Peyer's patch (tissue), 4 donors: ENCODE measurements around the gene ZBED6. TPM values are rescaled to one million over a fixed set of nuclear protein-coding genes. Genes with fewer than 3 reads are reported as not detected.
"Not testable (repeated sequence)": the region's sequence is repeated elsewhere in the genome, so short reads cannot be mapped to it uniquely, and the experiment has no call there.

Experiments
- DNase-seq, 3 donors: peaks; one replicate each; pipeline ENCODE4 v3.0.0-alpha.2; 2017 to 2019
- H3K27ac ChIP-seq, 4 donors: fragments of 200-600 bp; sonication (generic); one replicate each; pipeline ENCODE4 v1.5.1; 2016 to 2019
- H3K27me3 ChIP-seq, 2 donors: fragments of 200-600 bp; sonication (generic); one replicate each; pipeline ENCODE4 v1.5.1; 2019
- H3K36me3 ChIP-seq, 3 donors: fragments of 200-600 bp; sonication (generic); one replicate each; pipeline ENCODE4 v1.5.1; 2016 to 2019
- H3K4me1 ChIP-seq, 4 donors: fragments of 200-600 bp; sonication (generic); one replicate each; pipeline ENCODE4 v1.5.1; 2016 to 2019
- H3K4me3 ChIP-seq, 4 donors: fragments of 200-600 bp; sonication (generic); 1 replicate in 3 of 4; 2 replicates in 1 of 4; pipeline ENCODE4 v1.5.1; 2016 to 2019; ENCODE audit warnings: mild to moderate bottlenecking in 1 of 4
- H3K9me3 ChIP-seq, 4 donors: fragments of 200-600 bp; sonication (generic); one replicate each; pipeline ENCODE4 v1.5.1; 2016 to 2019; ENCODE audit warnings: mild to moderate bottlenecking in 1 of 4
- CTCF ChIP-seq, 6 experiments: fragments of 450-650 bp in 4 of 6; fragments of 200-600 bp in 2 of 6; sonication (generic) in 1 of 6; IDR thresholded peaks; one replicate each; pipeline ENCODE4 v1.5.1; 2017 to 2019; ENCODE audit warnings: antibody characterized with exemption in 6 of 6, mild to moderate bottlenecking in 3 of 6, moderate library complexity in 1 of 6
- POLR2A ChIP-seq, 2 donors: fragments of 450-650 bp; IDR thresholded peaks; one replicate each; pipeline ENCODE4 v1.5.1; 2017; ENCODE audit warnings: antibody characterized with exemption in 2 of 2, mild to moderate bottlenecking in 2 of 2, moderate library complexity in 2 of 2
- total RNA-seq, 4 donors: library from RNA; depleted of rRNA; stranded (reverse); fragments of >200 nt; gene quantifications; one replicate each; pipeline ENCODE4 v1.1.0, GENCODE V29; 2016

The ZBED6 gene
- total RNA-seq, 4 donors from 2014 or later, result 30.1 to 45.2 (median 38.2) TPM

- Histone ChIP-seq H3K36me3 (peaks cover 0 to 74% (median 0%) of the 10 kb centered on the region in 3 donors), H3K9me3 (no peaks in the 10 kb centered on the region), H3K27ac (peak overlapping the region in 2 of 4 donors; percentile 0 to 6), H3K27me3 (no peaks in the 10 kb centered on the region), H3K4me1 (no peaks in the 10 kb centered on the region), H3K4me3 (no peak overlapping the region)
- TF ChIP-seq POLR2A (IDR thresholded peaks at IDR 0.05) (no peak), CTCF (IDR thresholded peaks at IDR 0.05) (no peak)
- no peak for DNase-seq
Measured at GRCh38 chr1:203828503-203828902, 33.1 kb downstream of the ZBED6 start.

DNA sequence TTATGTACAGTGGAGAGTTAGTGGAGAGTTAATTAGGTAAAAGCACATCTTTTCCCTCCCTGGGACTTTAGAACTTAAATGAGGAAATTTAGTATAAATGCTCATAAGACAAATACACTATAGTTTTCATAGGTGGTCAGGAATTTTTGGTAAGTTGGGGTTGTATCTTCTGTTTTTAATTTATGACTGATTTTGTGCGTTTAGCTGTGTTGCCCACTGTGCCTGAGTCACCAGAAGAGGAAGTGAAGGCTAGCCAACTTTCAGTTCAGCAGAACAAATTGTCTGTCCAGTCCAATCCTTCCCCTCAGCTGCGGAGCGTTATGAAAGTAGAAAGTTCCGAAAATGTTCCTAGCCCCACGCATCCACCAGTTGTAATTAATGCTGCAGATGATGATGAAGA lies 33.8 kb downstream of the ZBED6 start:
- DNase-seq, H3K4me3 ChIP-seq, H3K4me1 ChIP-seq, H3K9me3 ChIP-seq, H3K27me3 ChIP-seq: not testable (repeated sequence)
- H3K36me3 ChIP-seq, result peaks cover 0 to 77% (median 0%) of the 10 kb centered on the region in 3 donors
- H3K27ac ChIP-seq, result peak overlapping the region in 3 of 4 donors; percentile 0 to 27 (median 0)

- no peak for DNase-seq
- Histone ChIP-seq H3K9me3 (no peaks in the 10 kb centered on the region), H3K27ac (no peak overlapping the region), H3K27me3 (no peaks in the 10 kb centered on the region), H3K36me3 (peaks cover 0 to 100% (median 2%) of the 10 kb centered on the region in 3 donors), H3K4me1 (no peaks in the 10 kb centered on the region), H3K4me3 (no peak overlapping the region)
- no peak for TF ChIP-seq CTCF (IDR thresholded peaks at IDR 0.05)
- no peak for TF ChIP-seq POLR2A (IDR thresholded peaks at IDR 0.05)
Measured at GRCh38 chr1:203835476-203835875, 40.1 kb downstream of the ZBED6 start.

DNA sequence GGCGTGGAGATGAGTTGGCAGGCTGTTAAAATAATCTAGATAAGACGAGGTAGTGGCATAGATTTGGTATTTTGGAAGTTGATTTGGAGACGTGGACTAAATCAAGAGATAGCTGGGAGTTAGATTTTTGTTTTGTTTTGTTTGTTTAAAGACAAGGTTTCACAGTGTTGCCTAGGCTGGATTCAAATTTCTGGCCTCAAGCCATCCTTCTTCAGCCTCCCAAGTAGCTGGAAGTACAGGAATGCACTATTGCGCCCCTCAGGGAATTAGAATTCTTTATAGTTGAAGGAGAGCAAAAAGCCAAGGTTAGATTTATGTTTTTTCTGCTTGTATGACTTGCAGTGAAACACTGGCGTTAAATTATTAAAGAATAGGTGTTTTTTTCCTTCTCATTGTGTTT lies 43.7 kb downstream of the ZBED6 start:
- Histone ChIP-seq H3K9me3 (no peaks in the 10 kb centered on the region), H3K27ac (no peak overlapping the region), H3K4me1 (no peaks in the 10 kb centered on the region), H3K4me3 (no peak overlapping the region), H3K27me3 (no peaks in the 10 kb centered on the region), H3K36me3 (peaks cover 0 to 98% (median 2%) of the 10 kb centered on the region in 3 donors)
- TF ChIP-seq CTCF (IDR thresholded peaks at IDR 0.05) (no peak), POLR2A (IDR thresholded peaks at IDR 0.05) (no peak)
- no peak for DNase-seq

DNA sequence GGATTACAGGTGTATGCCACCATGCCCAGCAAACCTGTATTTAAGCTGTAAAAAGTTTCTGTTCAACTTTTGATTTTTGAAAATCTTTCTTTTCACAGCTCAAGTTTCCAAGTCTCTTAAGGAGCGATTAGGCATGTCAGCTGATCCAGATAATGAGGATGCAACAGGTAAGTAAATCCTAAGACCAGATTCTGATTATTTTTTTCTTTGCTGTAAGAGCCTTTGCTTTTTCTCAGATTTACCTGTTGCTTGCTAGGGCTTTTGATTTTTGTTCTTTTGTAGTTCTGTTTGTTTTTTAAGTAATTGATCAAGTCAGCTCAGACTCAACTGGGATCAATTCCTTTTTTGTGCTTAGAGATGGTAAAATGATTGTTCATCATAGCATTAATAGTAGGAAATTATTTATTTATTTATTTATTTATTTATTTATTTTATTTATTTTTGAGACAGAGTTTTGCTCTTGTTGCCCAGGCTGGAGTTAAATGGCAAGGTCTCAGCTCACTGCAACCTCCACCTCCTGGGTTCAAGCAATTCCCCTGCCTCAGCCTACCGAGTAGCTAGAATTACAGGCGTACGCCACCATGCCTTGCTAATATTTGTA lies 44.9 kb downstream of the ZBED6 start:
- no peak for DNase-seq
- TF ChIP-seq CTCF (IDR thresholded peaks at IDR 0.05) (no peak), POLR2A (IDR thresholded peaks at IDR 0.05) (no peak)
- no peak overlapping the region for H3K4me3 ChIP-seq
- no peak overlapping the region for H3K27ac ChIP-seq
- peaks cover 0 to 88% (median 2%) of the 10 kb centered on the region in 3 donors for H3K36me3 ChIP-seq
- H3K27me3 ChIP-seq, result no peaks in the 10 kb centered on the region
- H3K4me1 ChIP-seq, result no peaks in the 10 kb centered on the region
- no peaks in the 10 kb centered on the region for H3K9me3 ChIP-seq

GRCh38 chr1:203842559-203842876 lies 47.1 kb downstream of the ZBED6 start:
- Histone ChIP-seq H3K4me1 (no peaks in the 10 kb centered on the region), H3K27me3 (no peaks in the 10 kb centered on the region), H3K9me3 (no peaks in the 10 kb centered on the region), H3K36me3 (peaks cover 0 to 80% (median 2%) of the 10 kb centered on the region in 3 donors), H3K27ac (no peak overlapping the region), H3K4me3 (no peak overlapping the region)
- no peak for DNase-seq
- TF ChIP-seq POLR2A (IDR thresholded peaks at IDR 0.05) (no peak), CTCF (IDR thresholded peaks at IDR 0.05) (no peak)
